Keratinocyte (primary cell): ENCODE measurements around the gene DLEC1. TPM values are rescaled to one million over a fixed set of nuclear protein-coding genes. Genes with fewer than 3 reads are reported as not detected.

ENCODE experiments used
- DNase-seq: peaks from one replicate; pipeline ENCODE4 v3.0.0-alpha.2; 2011; ENCODE audit warnings: low read depth, missing footprints, low spot score
- FAIRE-seq: peaks from 2 replicates; lab custom pipeline; 2011; peaks lifted over from hg19 to GRCh38; lab: Jason Lieb, UNC
- H2AFZ ChIP-seq: 2 replicates; pipeline ENCODE4 v1.6.0; 2012; ENCODE audit warnings: low read length, control low read depth, inconsistent platforms; ENCODE audit not compliant: control insufficient read depth
- H3K27ac ChIP-seq: 2 replicates; pipeline ENCODE4 v1.5.1; 2011; ENCODE audit warnings: low read length; ENCODE audit not compliant: control insufficient read depth, insufficient read depth
- H3K27me3 ChIP-seq: 3 replicates; pipeline ENCODE4 v1.6.0; 2011; ENCODE audit warnings: low read length; ENCODE audit not compliant: control insufficient read depth, insufficient read depth; ENCODE audit errors: extremely low read depth
- H3K36me3 ChIP-seq, 2 experiments: 2 replicates in 1 of 2; 3 replicates in 1 of 2; pipeline ENCODE4 v1.5.1; 2011; ENCODE audit warnings: low read length in 2 of 2, mild to moderate bottlenecking in 1 of 2; ENCODE audit not compliant: control insufficient read depth in 2 of 2, insufficient read depth in 2 of 2; ENCODE audit errors: extremely low read depth in 1 of 2
- H3K4me1 ChIP-seq: 3 replicates; pipeline ENCODE4 v1.5.1; 2011; ENCODE audit warnings: low read length; ENCODE audit not compliant: control insufficient read depth, insufficient read depth; ENCODE audit errors: extremely low read depth
- H3K4me2 ChIP-seq: 3 replicates; pipeline ENCODE4 v1.6.0; 2011; ENCODE audit warnings: low read depth, low read length; ENCODE audit not compliant: control insufficient read depth, insufficient read depth; ENCODE audit errors: extremely low read depth
- H3K4me3 ChIP-seq, 3 experiments: fragments of 200-600 bp in 1 of 3; sonication (generic) in 1 of 3; 2 replicates in 2 of 3; 3 replicates in 1 of 3; pipeline ENCODE4 v1.5.1; 2011 to 2016; ENCODE audit warnings: low read length in 3 of 3, mild to moderate bottlenecking in 3 of 3, control low read depth in 2 of 3, inconsistent platforms in 1 of 3, low read depth in 1 of 3, mixed read lengths in 1 of 3, mixed run types in 1 of 3, moderate library complexity in 1 of 3; ENCODE audit not compliant: control insufficient read depth in 2 of 3, insufficient read depth in 2 of 3; ENCODE audit errors: extremely low read depth in 1 of 3
- H3K79me2 ChIP-seq: 2 replicates; pipeline ENCODE4 v1.6.0; 2012; ENCODE audit warnings: low read length; ENCODE audit not compliant: control insufficient read depth, insufficient read depth
- H3K9ac ChIP-seq: 3 replicates; pipeline ENCODE4 v1.6.0; 2011; ENCODE audit warnings: low read length; ENCODE audit not compliant: control insufficient read depth, insufficient read depth; ENCODE audit errors: extremely low read depth
- H3K9me1 ChIP-seq: 3 replicates; pipeline ENCODE4 v1.6.0; 2011; ENCODE audit warnings: low read length; ENCODE audit not compliant: control insufficient read depth, insufficient read depth; ENCODE audit errors: extremely low read depth
- H3K9me3 ChIP-seq: 2 replicates; pipeline ENCODE4 v1.5.1; 2012; ENCODE audit warnings: low read depth, low read length; ENCODE audit not compliant: control insufficient read depth
- H4K20me1 ChIP-seq: 3 replicates; pipeline ENCODE4 v1.6.0; 2011; ENCODE audit warnings: low read length; ENCODE audit not compliant: control insufficient read depth, insufficient read depth; ENCODE audit errors: extremely low read depth
- EZH2 ChIP-seq: IDR thresholded peaks from one replicate; pipeline ENCODE4 v1.6.1; 2012; ENCODE audit warnings: inconsistent platforms, mild to moderate bottlenecking, low read length, moderate library complexity
- dilution Hi-C: fragments of 300-500 bp; cut with MboI; formaldehyde crosslinking; loops from one replicate; pipeline ENCODE4 v1.7.0; 2020; ENCODE audit warnings: low sequenced_read_pairs; ENCODE audit not compliant: extremely low pct_ligation_motif_present
- polyA plus RNA-seq, 5 experiments: library from polyadenylated mRNA; depleted of rRNA in 3 of 5; stranded (reverse) in 3 of 5; stranded (forward) in 1 of 5; unstranded in 1 of 5; fragments of >200 nt; gene quantifications; 1 replicate in 1 of 5; 2 replicates in 3 of 5; 3 replicates in 1 of 5; pipeline versions ENCODE4 v1.2.1 to v1.2.3, GENCODE V29; 2011 to 2012; ENCODE audit warnings: missing spikeins in 2 of 5, low read depth in 1 of 5, low replicate concordance in 1 of 5
- TF ChIP-seq, protein P1 (sequence below), 3 experiments: IDR thresholded peaks in 1 of 3; conservative IDR thresholded peaks in 1 of 3; optimal IDR thresholded peaks in 1 of 3; 2 replicates in 2 of 3; 3 replicates in 1 of 3; pipeline versions ENCODE3 to v1.5.1; 2011; ENCODE audit warnings: low read length in 3 of 3, mild to moderate bottlenecking in 3 of 3, moderate library complexity in 2 of 3, control low read depth in 1 of 3, inconsistent platforms in 1 of 3; ENCODE audit not compliant: insufficient read depth in 2 of 3; ENCODE audit errors: extremely low read depth in 1 of 3

Gene DLEC1
- polyA plus RNA-seq, 1 donor (not counting 4 experiments of a cell fraction or from before 2014, with no cell fraction given), result not detected

DNA sequence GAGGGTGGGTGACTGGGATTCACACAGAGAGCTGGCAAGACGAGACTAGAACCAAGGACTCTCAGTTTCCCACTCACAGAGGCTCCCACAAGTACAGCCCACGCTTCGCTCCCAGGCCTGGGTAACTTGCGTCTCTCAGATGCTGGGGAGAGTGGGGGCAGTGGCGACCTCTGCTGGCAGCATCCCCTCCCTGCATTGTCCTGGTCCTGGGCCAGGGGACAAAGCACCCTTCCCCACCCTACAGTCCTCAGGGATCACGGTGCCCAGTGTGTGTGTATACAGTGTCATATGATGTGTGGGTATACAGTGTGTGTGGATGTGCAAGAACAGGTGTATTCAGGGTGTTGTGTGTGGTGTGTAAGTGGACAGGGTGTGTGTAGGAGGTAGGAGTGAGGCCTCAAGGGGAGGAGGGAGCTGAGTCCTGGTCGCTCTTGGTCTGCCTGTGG, 35.6 kb upstream of the DLEC1 start:
- no peak overlapping the region for H3K4me2 ChIP-seq
- H3K4me3 ChIP-seq, result no peak overlapping the region
- H3K79me2 ChIP-seq, result no peaks in the 10 kb centered on the region
- H3K36me3 ChIP-seq, result peaks cover 6 to 14% of the 10 kb centered on the region in 2 experiments
- no peak for TF ChIP-seq EZH2
- TF ChIP-seq, protein P1, sequence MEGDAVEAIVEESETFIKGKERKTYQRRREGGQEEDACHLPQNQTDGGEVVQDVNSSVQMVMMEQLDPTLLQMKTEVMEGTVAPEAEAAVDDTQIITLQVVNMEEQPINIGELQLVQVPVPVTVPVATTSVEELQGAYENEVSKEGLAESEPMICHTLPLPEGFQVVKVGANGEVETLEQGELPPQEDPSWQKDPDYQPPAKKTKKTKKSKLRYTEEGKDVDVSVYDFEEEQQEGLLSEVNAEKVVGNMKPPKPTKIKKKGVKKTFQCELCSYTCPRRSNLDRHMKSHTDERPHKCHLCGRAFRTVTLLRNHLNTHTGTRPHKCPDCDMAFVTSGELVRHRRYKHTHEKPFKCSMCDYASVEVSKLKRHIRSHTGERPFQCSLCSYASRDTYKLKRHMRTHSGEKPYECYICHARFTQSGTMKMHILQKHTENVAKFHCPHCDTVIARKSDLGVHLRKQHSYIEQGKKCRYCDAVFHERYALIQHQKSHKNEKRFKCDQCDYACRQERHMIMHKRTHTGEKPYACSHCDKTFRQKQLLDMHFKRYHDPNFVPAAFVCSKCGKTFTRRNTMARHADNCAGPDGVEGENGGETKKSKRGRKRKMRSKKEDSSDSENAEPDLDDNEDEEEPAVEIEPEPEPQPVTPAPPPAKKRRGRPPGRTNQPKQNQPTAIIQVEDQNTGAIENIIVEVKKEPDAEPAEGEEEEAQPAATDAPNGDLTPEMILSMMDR (optimal IDR thresholded peaks at IDR 0.05 in 1 of 3, IDR thresholded peaks at IDR 0.05 in 1 of 3, conservative IDR thresholded peaks at IDR 0.05 in 1 of 3; ENCODE audit: extremely low read depth in 1 of 3, insufficient read depth in 2 of 3, low read length in 3 of 3), result peak in 2 of 3 experiments; percentile 91 to 92
- H3K27me3 ChIP-seq, result no peaks in the 10 kb centered on the region
- DNase-seq (no peak), FAIRE-seq (no peak)
- H3K27ac ChIP-seq, result no peak overlapping the region
- no peak overlapping the region for H2AFZ ChIP-seq
- dilution Hi-C loops, result no loop called here
- no peaks in the 10 kb centered on the region for H4K20me1 ChIP-seq
- no peak overlapping the region for H3K9ac ChIP-seq
- H3K9me3 ChIP-seq, result no peaks in the 10 kb centered on the region
- peaks cover 11% of the 10 kb centered on the region for H3K4me1 ChIP-seq
- no peaks in the 10 kb centered on the region for H3K9me1 ChIP-seq

DNA sequence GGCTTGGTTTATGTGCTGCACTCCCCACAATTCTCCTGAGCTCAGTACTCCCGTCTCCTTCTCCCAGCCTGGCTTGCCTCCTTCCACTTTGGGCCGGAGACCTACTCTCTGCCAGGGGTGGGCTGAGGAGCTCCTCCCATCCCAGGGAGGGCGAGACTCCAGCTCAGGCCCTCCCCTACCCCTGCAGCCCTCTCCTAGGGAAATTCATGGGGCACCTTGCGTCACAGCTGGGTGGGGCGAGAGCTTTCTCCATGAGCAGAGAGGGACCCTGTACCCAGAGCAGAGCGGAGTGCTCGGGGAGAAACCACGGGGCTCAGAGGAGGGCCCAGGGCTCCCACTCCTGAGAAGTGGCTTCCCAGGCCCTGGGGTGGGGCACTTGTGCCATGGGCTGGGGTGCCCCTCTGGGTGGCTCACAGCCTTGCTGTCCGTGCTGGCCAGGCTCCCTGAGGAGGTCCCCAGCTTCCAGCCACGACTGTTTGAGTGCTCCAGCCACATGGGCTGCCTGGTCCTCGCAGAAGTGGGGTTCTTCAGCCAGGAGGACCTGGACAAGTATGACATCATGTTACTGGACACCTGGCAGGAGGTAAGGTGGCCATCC, 35.1 kb upstream of the DLEC1 start:
- H3K9me1 ChIP-seq, result no peaks in the 10 kb centered on the region
- H3K36me3 ChIP-seq, result peaks cover 6 to 18% of the 10 kb centered on the region in 2 experiments
- no peak overlapping the region for H3K4me2 ChIP-seq
- DNase-seq (no peak), FAIRE-seq (no peak)
- dilution Hi-C loops, result no loop called here
- no peaks in the 10 kb centered on the region for H3K79me2 ChIP-seq
- no peak overlapping the region for H3K9ac ChIP-seq
- no peaks in the 10 kb centered on the region for H4K20me1 ChIP-seq
- H3K4me1 ChIP-seq, result peaks cover 8% of the 10 kb centered on the region
- H3K27me3 ChIP-seq, result no peaks in the 10 kb centered on the region
- no peaks in the 10 kb centered on the region for H3K9me3 ChIP-seq
- H3K27ac ChIP-seq, result no peak overlapping the region
- TF ChIP-seq, protein P1 (optimal IDR thresholded peaks at IDR 0.05 in 1 of 3, IDR thresholded peaks at IDR 0.05 in 1 of 3, conservative IDR thresholded peaks at IDR 0.05 in 1 of 3; ENCODE audit: extremely low read depth in 1 of 3, insufficient read depth in 2 of 3, low read length in 3 of 3), result no peak
- TF ChIP-seq EZH2, result no peak
- H2AFZ ChIP-seq, result no peak overlapping the region
- no peak overlapping the region for H3K4me3 ChIP-seq
